Measurements from ENCODE around the gene LAX1. TPM values are rescaled to one million over a fixed set of nuclear protein-coding genes. Genes with fewer than 3 reads are reported as not detected.

Gene LAX1
- total and polyA plus RNA-seq, 8 donors, result 0.08 to 1.0 (median 0.22) TPM; not detected in 1

GRCh38 chr1:203807196-203807595 lies 42.2 kb downstream of the LAX1 start:
- no peak for FAIRE-seq
- intact Hi-C loops (cut with DNase I), result no loop called here

GRCh38 chr1:203813581-203814341 lies 48.8 kb downstream of the LAX1 start:
- 97 to 100% methylated on average over 2 of the region's 2 CpGs for WGBS, 2 donors
- intact Hi-C loops (cut with DNase I), result no loop called here
- Histone ChIP-seq H3K27ac (no peak overlapping the region), H3K4me1 (no peaks in the 10 kb centered on the region), H3K9me3 (no peaks in the 10 kb centered on the region), H3K27me3 (no peaks in the 10 kb centered on the region), H3K4me3 (no peak overlapping the region), H3K36me3 (peaks cover 0 to 37% (median 6%) of the 10 kb centered on the region in 3 donors)
- DNase-seq (no peak), ATAC-seq (no peak), FAIRE-seq (no peak)
- TF ChIP-seq CTCF (IDR thresholded peaks at IDR 0.05), result no peak

More at GRCh38 chr1:203807196-203807595, 42.2 kb downstream of the LAX1 start:
- peaks cover 0 to 11% (median 0%) of the 10 kb centered on the region in 3 donors for H3K4me1 ChIP-seq
- H3K4me3 ChIP-seq, result no peak overlapping the region
- DNase-seq, result no peak
- no peaks in the 10 kb centered on the region for H3K27me3 ChIP-seq
- H3K27ac ChIP-seq, result no peak overlapping the region
- no peaks in the 10 kb centered on the region for H3K9me3 ChIP-seq
- no peak for ATAC-seq
- WGBS, 2 donors, result 81 to 93% methylated on average over 2 of the region's 2 CpGs
- no peak for TF ChIP-seq CTCF (IDR thresholded peaks at IDR 0.05)
- H3K36me3 ChIP-seq, result peaks cover 0 to 19% (median 0%) of the 10 kb centered on the region in 3 donors

GRCh38 chr1:203818399-203818798 lies 53.4 kb downstream of the LAX1 start:
- ATAC-seq, result no peak
- H3K9me3 ChIP-seq, result no peaks in the 10 kb centered on the region
- H3K4me1 ChIP-seq, result no peaks in the 10 kb centered on the region
- H3K36me3 ChIP-seq, result peaks cover 2 to 66% (median 6%) of the 10 kb centered on the region in 3 donors
- intact Hi-C loops (cut with DNase I), result no loop called here
- no peak overlapping the region for H3K4me3 ChIP-seq
- no peak for TF ChIP-seq CTCF (IDR thresholded peaks at IDR 0.05)
- no peaks in the 10 kb centered on the region for H3K27me3 ChIP-seq
- no peak for DNase-seq
- WGBS, 2 donors, result 94 to 97% methylated on average over 6 of the region's 6 CpGs
- H3K27ac ChIP-seq, result no peak overlapping the region
- no peak for FAIRE-seq

GRCh38 chr1:203823306-203823705 lies 58.3 kb downstream of the LAX1 start:
- H3K27ac ChIP-seq, result no peak overlapping the region
- 65 to 76% methylated on average over 1 of the region's 1 CpG for WGBS, 2 donors
- ATAC-seq, result no peak
- TF ChIP-seq CTCF (IDR thresholded peaks at IDR 0.05), result no peak
- DNase-seq, result no peak
- no peaks in the 10 kb centered on the region for H3K4me1 ChIP-seq
- intact Hi-C loops (cut with DNase I), result no loop called here
- no peak overlapping the region for H3K4me3 ChIP-seq
- no peak for FAIRE-seq
- no peaks in the 10 kb centered on the region for H3K27me3 ChIP-seq
- peaks cover 2 to 44% (median 5%) of the 10 kb centered on the region in 3 donors for H3K36me3 ChIP-seq
- H3K9me3 ChIP-seq, result no peaks in the 10 kb centered on the region

Other genes with a start within 250 kb of the LAX1 start
- gene ATP2B4, start 138.4 kb upstream of the LAX1 start, total RNA-seq, result 10 to 100 TPM; 14.0 to 40.5 (median 15.0) TPM
- gene ATP2B4, start 138.4 kb upstream of the LAX1 start, polyA plus RNA-seq, result 10 to 100 TPM; 13.8 to 19.3 TPM
- 10 to 100 TPM in 3 of 6 donors, 1 to 10 TPM in 3; 7.0 to 20.2 (median 10.7) TPM for gene ZBED6, start 30.4 kb downstream of the LAX1 start, total RNA-seq
- gene ZBED6, start 30.4 kb downstream of the LAX1 start, polyA plus RNA-seq, result 1 to 10 TPM; 1.1 to 1.3 TPM
- gene ZC3H11A, start 30.4 kb downstream of the LAX1 start, total RNA-seq, result 10 to 100 TPM; 19.1 to 37.5 (median 27.8) TPM
- 10 to 100 TPM; 28.1 to 60.1 TPM for gene ZC3H11A, start 30.4 kb downstream of the LAX1 start, polyA plus RNA-seq
- 10 to 100 TPM; 25.5 to 51.4 (median 41.6) TPM for gene SNRPE, start 96.4 kb downstream of the LAX1 start, total RNA-seq
- gene SNRPE, start 96.4 kb downstream of the LAX1 start, polyA plus RNA-seq, result 10 to 100 TPM; 37.5 to 67.9 TPM

Measured in pancreas (tissue), 10 donors.